DOHH2 (cell line): ENCODE results near the gene DNAJB6.

Experiments
- H3F3A ChIP-seq: fragments of 200-600 bp; sonication (generic), shearing (Covaris generic); 2 replicates; pipeline ENCODE4 v1.6.0; 2016; ENCODE audit warnings: antibody characterized with exemption, mild to moderate bottlenecking; ENCODE audit not compliant: control insufficient read depth, insufficient read depth
- H3K27ac ChIP-seq: fragments of 200-600 bp; sonication (generic); 2 replicates; pipeline ENCODE4 v1.5.1; 2014; ENCODE audit warnings: low read depth, mild to moderate bottlenecking, low read length, moderate library complexity
- H3K27me3 ChIP-seq: fragments of 200-600 bp; sonication (generic); 2 replicates; pipeline ENCODE4 v1.6.1; 2014; ENCODE audit warnings: mild to moderate bottlenecking, low read length, mixed read lengths; ENCODE audit not compliant: control insufficient read depth
- H3K36me3 ChIP-seq: fragments of 200-600 bp; sonication (generic); 2 replicates; pipeline ENCODE4 v1.6.1; 2014; ENCODE audit warnings: mild to moderate bottlenecking, low read length, moderate library complexity, mixed read lengths; ENCODE audit not compliant: control insufficient read depth
- H3K4me1 ChIP-seq: fragments of 200-600 bp; sonication (generic); 2 replicates; pipeline ENCODE4 v1.6.1; 2014; ENCODE audit warnings: mild to moderate bottlenecking, low read length, mixed read lengths; ENCODE audit not compliant: control insufficient read depth
- H3K4me2 ChIP-seq: fragments of 200-600 bp; sonication (generic); 2 replicates; pipeline ENCODE4 v1.6.0; 2014; ENCODE audit warnings: mild to moderate bottlenecking, low read length, moderate library complexity
- H3K4me3 ChIP-seq: fragments of 200-600 bp; sonication (generic); 2 replicates; pipeline ENCODE4 v1.5.1; 2014; ENCODE audit warnings: mild to moderate bottlenecking, low read length, mixed read lengths
- H3K79me2 ChIP-seq: fragments of 200-600 bp; sonication (generic); 2 replicates; pipeline ENCODE4 v1.6.1; 2014; ENCODE audit warnings: mild to moderate bottlenecking, low read length, mixed read lengths; ENCODE audit not compliant: control insufficient read depth
- H3K9me2 ChIP-seq: fragments of 200-600 bp; sonication (generic); replicated peaks from 2 replicates; pipeline ENCODE4 v1.6.1; 2014; ENCODE audit warnings: mild to moderate bottlenecking, low read length, mixed read lengths; ENCODE audit not compliant: control insufficient read depth
- H3K9me3 ChIP-seq: fragments of 200-600 bp; sonication (generic); 2 replicates; pipeline ENCODE4 v1.6.1; 2014; ENCODE audit warnings: antibody characterized with exemption, low read length, mixed read lengths; ENCODE audit not compliant: control insufficient read depth, insufficient read depth
- H4K20me1 ChIP-seq: fragments of 200-600 bp; sonication (generic); 2 replicates; pipeline ENCODE4 v1.6.0; 2014; ENCODE audit warnings: low read depth, mild to moderate bottlenecking, antibody characterized with exemption, low read length, moderate library complexity; ENCODE audit not compliant: control insufficient read depth, insufficient read depth
- CTCF ChIP-seq: fragments of 200-600 bp; sonication (generic); IDR thresholded peaks from one replicate; pipeline ENCODE4 v1.5.1; 2014; ENCODE audit warnings: antibody characterized with exemption, mild to moderate bottlenecking, low read depth, low read length; ENCODE audit not compliant: poor library complexity, severe bottlenecking
- EZH2phosphoT487 ChIP-seq: fragments of 200-600 bp; sonication (generic); IDR thresholded peaks from 2 replicates; pipeline ENCODE4 v1.6.1; 2017; ENCODE audit warnings: borderline replicate concordance, mild to moderate bottlenecking, antibody characterized with exemption, low read length, moderate library complexity, mixed read lengths

Gene DNAJB6

GRCh38 chr7:157389951-157390730 is 53.3 kb downstream of the DNAJB6 start:
- H3K9me2 ChIP-seq = no peaks in the 10 kb centered on the region
- H3K4me1 ChIP-seq = peaks cover 9% of the 10 kb centered on the region
- H3K27me3 ChIP-seq = no peaks in the 10 kb centered on the region
- no peak overlapping the region for H3K4me2 ChIP-seq
- H3K36me3 ChIP-seq = peaks cover 72% of the 10 kb centered on the region
- H3F3A ChIP-seq = peaks cover 10% of the 10 kb centered on the region
- peaks cover 75% of the 10 kb centered on the region for H3K79me2 ChIP-seq
- no peaks in the 10 kb centered on the region for H3K9me3 ChIP-seq
- TF ChIP-seq CTCF = no peak
- no peak overlapping the region for H3K4me3 ChIP-seq
- H4K20me1 ChIP-seq = no peaks in the 10 kb centered on the region; the same call in 1 of the 2 replicates
- no peak overlapping the region for H3K27ac ChIP-seq

GRCh38 chr7:157391036-157391710 is 54.4 kb downstream of the DNAJB6 start:
- no peak overlapping the region for H3K4me2 ChIP-seq

GRCh38 chr7:157392256-157393037 is 55.6 kb downstream of the DNAJB6 start:
- H3K4me3 ChIP-seq = no peak overlapping the region
- peaks cover 4% of the 10 kb centered on the region; the same call in 1 of the 2 replicates for H3F3A ChIP-seq
- no peak overlapping the region for H3K4me2 ChIP-seq
- H3K4me1 ChIP-seq = peaks cover under 1% of the 10 kb centered on the region; the same call in 1 of the 2 replicates
- TF ChIP-seq EZH2phosphoT487 = no peak
- TF ChIP-seq CTCF = no peak
- no peaks in the 10 kb centered on the region for H3K9me2 ChIP-seq
- H3K27me3 ChIP-seq = no peaks in the 10 kb centered on the region
- peaks cover 71% of the 10 kb centered on the region for H3K36me3 ChIP-seq
- peaks cover 83% of the 10 kb centered on the region for H3K79me2 ChIP-seq
- no peak overlapping the region for H3K27ac ChIP-seq
- H3K9me3 ChIP-seq = no peaks in the 10 kb centered on the region
- peaks cover under 1% of the 10 kb centered on the region; the same call in 1 of the 2 replicates for H4K20me1 ChIP-seq

More at GRCh38 chr7:157391036-157391710, 54.4 kb downstream of the DNAJB6 start:
- no peaks in the 10 kb centered on the region for H3K27me3 ChIP-seq
- no peaks in the 10 kb centered on the region for H3K9me2 ChIP-seq
- H4K20me1 ChIP-seq = no peaks in the 10 kb centered on the region; the same call in 1 of the 2 replicates
- H3F3A ChIP-seq = peaks cover 6% of the 10 kb centered on the region
- TF ChIP-seq CTCF = no peak
- no peak for TF ChIP-seq EZH2phosphoT487
- no peak overlapping the region for H3K4me3 ChIP-seq
- peaks cover 79% of the 10 kb centered on the region for H3K79me2 ChIP-seq
- H3K4me1 ChIP-seq = peaks cover 9% of the 10 kb centered on the region
- no peak overlapping the region for H3K27ac ChIP-seq
- peaks cover 72% of the 10 kb centered on the region for H3K36me3 ChIP-seq
- no peaks in the 10 kb centered on the region for H3K9me3 ChIP-seq
